ENCODE data around the gene SDC1.
A peak's percentile ranks its signal among the peaks of the same experiment; 100 is the strongest.
"Not testable (repeated sequence)": the region's sequence is repeated elsewhere in the genome, so short reads cannot be mapped to it uniquely, and the experiment has no call there.

The SDC1 gene, protein sequence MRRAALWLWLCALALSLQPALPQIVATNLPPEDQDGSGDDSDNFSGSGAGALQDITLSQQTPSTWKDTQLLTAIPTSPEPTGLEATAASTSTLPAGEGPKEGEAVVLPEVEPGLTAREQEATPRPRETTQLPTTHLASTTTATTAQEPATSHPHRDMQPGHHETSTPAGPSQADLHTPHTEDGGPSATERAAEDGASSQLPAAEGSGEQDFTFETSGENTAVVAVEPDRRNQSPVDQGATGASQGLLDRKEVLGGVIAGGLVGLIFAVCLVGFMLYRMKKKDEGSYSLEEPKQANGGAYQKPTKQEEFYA

DNA sequence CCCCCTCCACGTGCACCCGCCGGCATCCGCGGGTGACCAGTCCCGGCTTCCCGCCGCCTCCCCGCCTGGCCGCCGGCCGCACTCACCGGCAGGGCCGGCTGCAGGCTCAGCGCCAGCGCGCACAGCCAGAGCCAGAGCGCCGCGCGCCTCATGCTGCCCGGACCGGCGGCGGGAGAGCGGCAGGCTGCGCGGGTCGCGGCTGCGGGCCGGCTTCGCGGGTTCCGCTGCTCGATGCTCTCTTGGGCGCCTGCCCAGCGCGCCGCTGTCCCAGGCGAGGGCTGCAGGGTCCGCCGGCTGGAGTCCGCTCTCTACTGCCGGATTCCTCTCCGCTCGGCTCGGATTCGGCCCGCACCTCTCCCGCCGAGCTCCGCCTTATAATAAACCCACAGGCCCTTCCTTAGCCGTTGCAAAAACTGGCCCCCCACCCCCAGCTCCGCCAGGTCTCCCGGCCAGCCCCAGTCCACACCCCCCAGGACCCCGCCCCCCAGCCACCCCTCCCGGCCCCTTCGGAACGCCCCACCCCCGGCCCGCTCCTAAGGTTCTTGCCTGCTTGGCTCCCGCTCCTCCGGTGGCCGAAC, at the start of gene SDC1:
TSS of gene SDC1 (minus strand) at position 415 of the 578 bp plus-strand sequence. CDS start at position 152, 263 bp downstream.
- Histone ChIP-seq H3K9ac (ENCODE audit: low read depth, low read length) (peak within 1 kb of the TSS; percentile 61), H3K27me3 (ENCODE audit: control insufficient read depth, insufficient read depth, low read length) (peaks cover 11% of the 10 kb centered on the region), H3K4me1 (ENCODE audit: control insufficient read depth, insufficient read depth, low read length) (peaks cover 25% of the 10 kb centered on the region), H3K36me3 (ENCODE audit: control insufficient read depth, insufficient read depth, low read length) (peaks cover 3% of the 10 kb centered on the region; the same call in 1 of the 2 replicates), H3K27ac (ENCODE audit: low read depth, low read length) (peak within 1 kb of the TSS; percentile 60), H3K4me3 (ENCODE audit: low read depth, low read length) (peak within 1 kb of the TSS; percentile 76), H3K9me3 (ENCODE audit: control insufficient read depth, insufficient read depth, low read length) (no peaks in the 10 kb centered on the region)

DNA sequence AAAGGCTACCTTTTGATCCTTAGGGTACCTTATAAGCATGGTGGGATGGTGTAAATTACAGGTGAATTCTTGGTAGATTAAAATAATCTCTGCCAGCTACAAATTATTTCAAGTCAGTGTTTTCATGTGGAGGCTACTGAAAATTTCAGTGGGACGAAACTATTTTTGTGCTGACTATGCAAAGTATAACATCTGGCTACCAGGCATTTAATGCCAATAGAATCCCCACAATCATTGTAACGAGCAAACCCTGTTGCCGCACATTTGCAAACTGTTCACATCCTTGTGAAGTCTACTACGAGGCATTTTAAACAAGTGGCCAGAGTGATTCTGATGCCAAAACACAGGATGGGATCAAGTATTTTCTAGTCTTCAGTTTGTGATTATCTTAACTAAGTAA, 48.1 kb upstream of the SDC1 start:
- Histone ChIP-seq H3K27ac (ENCODE audit: low read depth, low read length) (no peak overlapping the region), H3K9ac (ENCODE audit: low read depth, low read length) (no peak overlapping the region), H3K36me3 (ENCODE audit: control insufficient read depth, insufficient read depth, low read length) (peaks cover 44% of the 10 kb centered on the region), H3K9me3 (ENCODE audit: control insufficient read depth, insufficient read depth, low read length) (no peaks in the 10 kb centered on the region), H3K4me1 (ENCODE audit: control insufficient read depth, insufficient read depth, low read length) (no peaks in the 10 kb centered on the region), H3K4me3 (ENCODE audit: low read depth, low read length) (no peak overlapping the region), H3K27me3 (ENCODE audit: control insufficient read depth, insufficient read depth, low read length) (no peaks in the 10 kb centered on the region)

DNA sequence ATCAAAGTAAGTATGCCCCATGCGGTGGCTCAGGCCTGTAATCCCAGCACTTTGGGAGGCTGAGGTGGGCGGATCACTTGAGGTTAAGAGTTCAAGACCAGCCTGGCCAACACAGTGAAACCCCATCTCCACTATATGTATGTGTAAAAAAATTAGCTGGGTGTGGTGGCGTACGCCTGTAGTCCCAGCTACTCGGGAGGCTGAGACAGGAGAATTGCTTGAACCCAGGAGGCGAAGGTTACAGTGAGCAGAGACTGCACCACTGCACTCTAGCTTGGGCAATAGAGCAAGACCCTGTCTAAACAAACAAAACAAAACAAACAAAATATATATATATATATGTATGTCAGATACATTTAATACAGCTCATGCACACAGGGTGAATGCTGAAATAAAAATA, 43.4 kb upstream of the SDC1 start:
- H3K27me3 ChIP-seq (ENCODE audit: control insufficient read depth, insufficient read depth, low read length); H3K4me3 ChIP-seq (ENCODE audit: low read depth, low read length); H3K4me1 ChIP-seq (ENCODE audit: control insufficient read depth, insufficient read depth, low read length); H3K9me3 ChIP-seq (ENCODE audit: control insufficient read depth, insufficient read depth, low read length); H3K9ac ChIP-seq (ENCODE audit: low read depth, low read length); H3K27ac ChIP-seq (ENCODE audit: low read depth, low read length): not testable (repeated sequence)
- peaks cover 26% of the 10 kb centered on the region for H3K36me3 ChIP-seq (ENCODE audit: control insufficient read depth, insufficient read depth, low read length)

DNA sequence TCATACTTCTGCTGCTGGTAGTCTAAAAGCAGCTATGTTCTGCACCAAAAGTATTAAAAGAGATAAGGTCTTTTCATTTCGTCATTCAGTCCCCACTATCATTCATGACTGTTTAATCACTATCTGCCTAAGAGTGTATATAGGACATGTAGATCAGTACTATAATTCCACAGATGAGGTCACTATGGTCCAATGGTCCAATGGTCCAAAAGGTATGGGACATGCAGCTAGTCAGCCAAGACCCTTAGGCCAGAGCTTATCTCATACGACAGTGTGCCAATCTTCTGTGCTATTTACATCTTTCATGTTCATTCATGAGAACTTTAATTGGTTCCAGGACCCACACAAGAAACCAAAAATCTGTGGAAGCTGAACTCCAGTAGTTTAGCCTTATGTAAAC, 42.6 kb upstream of the SDC1 start:
- H3K27me3 ChIP-seq (ENCODE audit: control insufficient read depth, insufficient read depth, low read length) = no peaks in the 10 kb centered on the region
- no peaks in the 10 kb centered on the region for H3K4me1 ChIP-seq (ENCODE audit: control insufficient read depth, insufficient read depth, low read length)
- no peak overlapping the region for H3K9ac ChIP-seq (ENCODE audit: low read depth, low read length)
- H3K36me3 ChIP-seq (ENCODE audit: control insufficient read depth, insufficient read depth, low read length) = peaks cover 28% of the 10 kb centered on the region
- no peaks in the 10 kb centered on the region for H3K9me3 ChIP-seq (ENCODE audit: control insufficient read depth, insufficient read depth, low read length)
- no peak overlapping the region for H3K27ac ChIP-seq (ENCODE audit: low read depth, low read length)
- H3K4me3 ChIP-seq (ENCODE audit: low read depth, low read length) = no peak overlapping the region

DNA sequence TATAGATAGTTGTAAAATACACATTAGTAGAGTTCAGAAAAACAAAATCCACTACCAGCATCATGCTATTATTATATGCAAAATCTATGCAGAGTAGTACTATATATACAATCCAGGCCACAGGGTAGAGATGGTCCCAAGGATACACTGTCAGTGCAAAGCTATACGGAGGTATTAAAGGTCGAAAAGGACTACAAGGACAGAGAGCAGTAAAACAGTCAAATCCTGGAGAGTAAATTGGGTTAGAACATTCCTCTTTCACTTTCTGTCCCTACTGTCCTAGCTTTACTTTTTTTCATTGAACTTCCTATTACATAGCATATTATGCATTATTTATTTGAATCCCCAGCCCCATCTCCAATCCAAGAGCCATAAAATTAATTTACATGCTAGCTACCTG, 39.7 kb upstream of the SDC1 start:
- Histone ChIP-seq H3K9me3 (ENCODE audit: control insufficient read depth, insufficient read depth, low read length) (no peaks in the 10 kb centered on the region), H3K9ac (ENCODE audit: low read depth, low read length) (no peak overlapping the region), H3K36me3 (ENCODE audit: control insufficient read depth, insufficient read depth, low read length) (peaks cover 49% of the 10 kb centered on the region), H3K27ac (ENCODE audit: low read depth, low read length) (no peak overlapping the region), H3K4me1 (ENCODE audit: control insufficient read depth, insufficient read depth, low read length) (no peaks in the 10 kb centered on the region), H3K27me3 (ENCODE audit: control insufficient read depth, insufficient read depth, low read length) (no peaks in the 10 kb centered on the region), H3K4me3 (ENCODE audit: low read depth, low read length) (no peak overlapping the region)

DNA sequence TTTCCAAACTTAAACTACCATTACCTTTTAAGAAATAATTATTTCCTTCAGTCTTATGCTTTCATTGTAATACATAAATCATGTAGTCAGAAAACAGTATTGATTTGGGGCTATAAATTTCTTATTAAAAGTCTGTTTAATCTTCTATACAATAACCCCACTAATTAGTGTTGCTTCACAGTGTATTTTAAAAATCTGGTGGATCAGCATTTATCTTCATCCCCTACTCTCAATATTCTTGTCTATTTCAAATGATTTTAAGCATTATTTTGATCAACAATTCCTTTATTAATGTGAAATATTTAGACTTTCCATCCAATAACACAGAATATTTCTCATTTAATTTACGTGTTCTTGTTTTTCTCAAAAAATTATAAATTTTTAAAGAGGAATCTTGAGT, 32.5 kb upstream of the SDC1 start:
- no peak overlapping the region for H3K27ac ChIP-seq (ENCODE audit: low read depth, low read length)
- H3K9ac ChIP-seq (ENCODE audit: low read depth, low read length) = no peak overlapping the region
- no peak overlapping the region for H3K4me3 ChIP-seq (ENCODE audit: low read depth, low read length)
- H3K4me1 ChIP-seq (ENCODE audit: control insufficient read depth, insufficient read depth, low read length) = no peaks in the 10 kb centered on the region
- no peaks in the 10 kb centered on the region for H3K9me3 ChIP-seq (ENCODE audit: control insufficient read depth, insufficient read depth, low read length)
- peaks cover 94% of the 10 kb centered on the region for H3K36me3 ChIP-seq (ENCODE audit: control insufficient read depth, insufficient read depth, low read length)
- no peaks in the 10 kb centered on the region for H3K27me3 ChIP-seq (ENCODE audit: control insufficient read depth, insufficient read depth, low read length)

DNA sequence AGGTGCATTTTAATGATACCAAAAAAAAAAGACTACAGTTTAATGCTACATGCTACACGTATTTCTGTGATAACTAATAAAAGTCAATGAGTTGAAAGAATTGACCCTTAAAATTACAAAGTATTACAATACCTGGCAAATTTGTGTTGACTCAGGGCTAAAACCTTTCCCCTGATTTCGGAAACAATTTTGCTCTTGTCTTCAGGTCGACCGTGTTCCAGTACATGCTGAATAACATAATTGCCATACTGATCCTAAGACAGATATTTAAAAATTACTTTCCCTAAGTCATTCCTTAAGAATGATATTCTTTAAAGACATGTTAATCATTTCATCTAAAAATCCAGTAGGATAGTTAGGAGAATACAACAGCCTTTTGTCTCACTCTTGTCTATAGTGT, 29.8 kb upstream of the SDC1 start:
- Histone ChIP-seq H3K4me3 (ENCODE audit: low read depth, low read length) (no peak overlapping the region), H3K27me3 (ENCODE audit: control insufficient read depth, insufficient read depth, low read length) (no peaks in the 10 kb centered on the region), H3K36me3 (ENCODE audit: control insufficient read depth, insufficient read depth, low read length) (peaks cover 95% of the 10 kb centered on the region)

DNA sequence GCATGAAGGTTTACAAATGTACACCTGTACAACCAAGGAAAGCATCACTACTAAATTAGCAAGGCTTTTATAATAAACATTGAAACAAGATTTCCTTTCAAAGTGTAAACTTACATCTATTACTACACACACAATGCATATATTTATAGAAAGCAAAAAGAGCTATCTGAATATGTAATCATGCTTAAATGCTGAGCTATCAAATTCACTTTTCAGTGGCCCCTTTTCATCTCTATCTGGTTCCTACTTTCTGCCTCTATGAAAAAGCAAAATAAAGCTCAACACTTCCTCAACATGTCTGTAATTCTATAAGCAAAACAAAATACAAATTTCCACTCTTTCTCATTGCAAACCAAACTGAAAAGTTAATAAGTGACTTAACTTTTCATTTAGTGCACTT, 25.5 kb upstream of the SDC1 start:
- no peaks in the 10 kb centered on the region for H3K4me1 ChIP-seq (ENCODE audit: control insufficient read depth, insufficient read depth, low read length)
- no peak overlapping the region for H3K27ac ChIP-seq (ENCODE audit: low read depth, low read length)
- no peaks in the 10 kb centered on the region for H3K27me3 ChIP-seq (ENCODE audit: control insufficient read depth, insufficient read depth, low read length)
- no peaks in the 10 kb centered on the region for H3K9me3 ChIP-seq (ENCODE audit: control insufficient read depth, insufficient read depth, low read length)
- no peak overlapping the region for H3K4me3 ChIP-seq (ENCODE audit: low read depth, low read length)
- peaks cover 86% of the 10 kb centered on the region for H3K36me3 ChIP-seq (ENCODE audit: control insufficient read depth, insufficient read depth, low read length)
- no peak overlapping the region for H3K9ac ChIP-seq (ENCODE audit: low read depth, low read length)

More for the DNA sequence above, 29.8 kb upstream of the SDC1 start:
- Histone ChIP-seq H3K9ac (ENCODE audit: low read depth, low read length) (no peak overlapping the region), H3K27ac (ENCODE audit: low read depth, low read length) (no peak overlapping the region), H3K9me3 (ENCODE audit: control insufficient read depth, insufficient read depth, low read length) (no peaks in the 10 kb centered on the region), H3K4me1 (ENCODE audit: control insufficient read depth, insufficient read depth, low read length) (no peaks in the 10 kb centered on the region)

DNA sequence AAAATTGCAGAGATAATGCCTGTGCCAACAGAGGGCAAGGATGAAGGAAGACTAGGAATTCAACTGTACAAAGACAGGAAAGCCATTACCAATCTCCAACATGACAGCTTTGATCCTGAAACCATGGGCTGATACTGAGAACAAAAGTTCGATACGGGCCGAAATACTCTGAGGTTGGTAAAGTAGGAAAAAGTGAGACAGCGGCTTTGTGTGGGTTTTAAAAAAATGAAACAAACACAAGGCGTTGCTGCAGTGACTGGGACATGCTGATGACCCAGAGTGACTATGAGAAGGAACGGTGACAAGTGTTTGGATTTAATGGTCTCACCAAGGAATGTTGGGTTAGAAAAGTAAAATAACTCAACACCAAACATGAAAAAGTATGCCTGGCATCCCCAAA, 24.2 kb upstream of the SDC1 start:
- H3K9ac ChIP-seq (ENCODE audit: low read depth, low read length) = no peak overlapping the region
- no peak overlapping the region for H3K27ac ChIP-seq (ENCODE audit: low read depth, low read length)
- H3K4me1 ChIP-seq (ENCODE audit: control insufficient read depth, insufficient read depth, low read length) = no peaks in the 10 kb centered on the region
- H3K27me3 ChIP-seq (ENCODE audit: control insufficient read depth, insufficient read depth, low read length) = no peaks in the 10 kb centered on the region
- H3K9me3 ChIP-seq (ENCODE audit: control insufficient read depth, insufficient read depth, low read length) = no peaks in the 10 kb centered on the region
- peaks cover 74% of the 10 kb centered on the region for H3K36me3 ChIP-seq (ENCODE audit: control insufficient read depth, insufficient read depth, low read length)
- no peak overlapping the region for H3K4me3 ChIP-seq (ENCODE audit: low read depth, low read length)

DNA sequence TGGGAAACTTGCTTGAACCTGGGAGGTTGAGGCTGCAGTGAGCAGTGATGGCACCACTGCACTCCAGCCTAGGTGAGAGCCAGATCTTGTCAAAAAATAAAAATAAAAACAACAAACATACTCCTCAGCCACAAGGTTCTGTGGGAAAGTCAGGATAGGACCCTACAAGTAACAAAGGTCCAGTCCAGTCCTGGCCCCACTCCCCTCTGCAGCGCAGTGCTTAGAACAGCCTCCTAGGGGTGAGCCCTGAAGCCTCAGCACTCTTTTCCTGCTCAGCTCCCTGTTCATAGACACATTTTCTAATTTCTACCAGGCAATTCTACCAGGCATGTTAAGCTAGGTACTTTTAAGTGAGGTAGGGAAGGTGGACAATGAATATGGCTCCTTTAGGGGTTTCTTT, 22.2 kb upstream of the SDC1 start:
- H3K9ac ChIP-seq (ENCODE audit: low read depth, low read length) = no peak overlapping the region
- peaks cover 3% of the 10 kb centered on the region; the same call in 1 of the 2 replicates for H3K4me1 ChIP-seq (ENCODE audit: control insufficient read depth, insufficient read depth, low read length)
- peaks cover 53% of the 10 kb centered on the region for H3K36me3 ChIP-seq (ENCODE audit: control insufficient read depth, insufficient read depth, low read length)
- no peaks in the 10 kb centered on the region for H3K9me3 ChIP-seq (ENCODE audit: control insufficient read depth, insufficient read depth, low read length)
- no peak overlapping the region for H3K4me3 ChIP-seq (ENCODE audit: low read depth, low read length)
- H3K27me3 ChIP-seq (ENCODE audit: control insufficient read depth, insufficient read depth, low read length) = no peaks in the 10 kb centered on the region
- no peak overlapping the region for H3K27ac ChIP-seq (ENCODE audit: low read depth, low read length)

DNA sequence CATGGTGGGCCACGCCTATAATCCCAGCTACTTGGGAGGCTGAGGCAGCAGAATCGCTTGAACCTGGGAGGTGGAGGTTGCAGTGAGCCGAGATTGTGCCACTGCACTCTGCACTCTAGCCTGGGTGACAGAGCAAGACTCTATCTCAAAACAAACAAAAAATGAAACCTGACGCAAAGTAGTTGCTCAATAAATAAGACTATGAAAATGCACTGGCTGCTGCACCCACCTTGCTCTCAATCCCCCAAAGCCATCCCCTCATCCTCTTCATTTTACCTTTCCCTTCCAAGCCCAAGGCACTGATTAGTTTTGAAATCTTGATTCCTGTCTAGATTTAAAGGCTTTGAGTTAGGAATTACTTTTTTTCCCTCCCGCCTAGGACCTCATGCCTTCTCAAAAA, 18.7 kb upstream of the SDC1 start:
- not testable (repeated sequence) for H3K27ac ChIP-seq (ENCODE audit: low read depth, low read length); H3K27me3 ChIP-seq (ENCODE audit: control insufficient read depth, insufficient read depth, low read length); H3K9me3 ChIP-seq (ENCODE audit: control insufficient read depth, insufficient read depth, low read length); H3K4me3 ChIP-seq (ENCODE audit: low read depth, low read length); H3K4me1 ChIP-seq (ENCODE audit: control insufficient read depth, insufficient read depth, low read length); H3K9ac ChIP-seq (ENCODE audit: low read depth, low read length)
- peaks cover 18% of the 10 kb centered on the region for H3K36me3 ChIP-seq (ENCODE audit: control insufficient read depth, insufficient read depth, low read length)
